ENCODE measurements around the gene CLDN5. TPM values are rescaled to one million over a fixed set of nuclear protein-coding genes. Genes with fewer than 3 reads are reported as not detected.

Gene CLDN5
- total and polyA plus RNA-seq, 9 donors = 0.48 to 211 (median 35.6) TPM

DNA sequence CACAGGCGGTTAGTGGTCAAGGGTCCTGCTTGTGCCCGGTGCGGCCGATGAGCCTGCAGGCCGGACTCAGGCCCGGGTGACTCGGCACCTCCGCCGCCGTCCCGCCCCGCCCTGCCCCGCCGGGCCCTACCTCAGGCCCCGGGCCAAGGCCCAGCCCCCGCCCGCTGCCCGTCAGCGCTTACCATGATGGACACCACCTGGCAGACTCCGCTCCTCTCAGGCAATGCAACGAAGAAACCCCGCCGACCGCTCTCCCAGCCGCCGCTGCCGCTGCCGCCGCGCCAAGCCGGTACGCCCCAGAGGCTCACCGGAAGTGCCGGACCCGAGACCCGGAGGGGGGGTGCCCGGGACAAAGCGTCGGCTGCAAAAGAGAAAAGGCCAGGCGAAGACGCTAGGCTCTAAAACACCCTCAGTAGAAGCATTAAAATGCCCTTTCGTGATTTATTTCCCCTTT lies 45.3 kb downstream of the CLDN5 start, which contains the start of gene UFD1:
UFD1 (minus strand) TSS at position 293 of the 454 bp plus-strand sequence; CDS start at position 185, 108 bp downstream.
- peak within 1 kb of the TSS; percentile 76 for H3K4me3 ChIP-seq
- peak within 1 kb of the TSS; percentile 79 to 93 for H3K27ac ChIP-seq
- H3K36me3 ChIP-seq = no peaks in the 10 kb centered on the region
- H3K4me1 ChIP-seq (ENCODE audit: insufficient read depth) = peaks cover 7% of the 10 kb centered on the region
- H3K27me3 ChIP-seq = no peaks in the 10 kb centered on the region
- TF ChIP-seq POLR2A (IDR thresholded peaks at IDR 0.05) (no peak), CTCF (IDR thresholded peaks at IDR 0.05) (no peak), EP300 (IDR thresholded peaks at IDR 0.05) (no peak)
- intact Hi-C loops (cut with DNase I) = loop anchor here in 1 of 4 donors (10.0 kb wide), 1 partner anchor 294 kb away; no protein-coding TSS in a partner anchor
- peak; percentile 87 to 90 (median 88) for DNase-seq
- WGBS, 3 donors = 0 to 1% (median 0%) methylated on average over 37 to 42 of the region's 42 CpGs
- H3K9me3 ChIP-seq = no peaks in the 10 kb centered on the region

DNA sequence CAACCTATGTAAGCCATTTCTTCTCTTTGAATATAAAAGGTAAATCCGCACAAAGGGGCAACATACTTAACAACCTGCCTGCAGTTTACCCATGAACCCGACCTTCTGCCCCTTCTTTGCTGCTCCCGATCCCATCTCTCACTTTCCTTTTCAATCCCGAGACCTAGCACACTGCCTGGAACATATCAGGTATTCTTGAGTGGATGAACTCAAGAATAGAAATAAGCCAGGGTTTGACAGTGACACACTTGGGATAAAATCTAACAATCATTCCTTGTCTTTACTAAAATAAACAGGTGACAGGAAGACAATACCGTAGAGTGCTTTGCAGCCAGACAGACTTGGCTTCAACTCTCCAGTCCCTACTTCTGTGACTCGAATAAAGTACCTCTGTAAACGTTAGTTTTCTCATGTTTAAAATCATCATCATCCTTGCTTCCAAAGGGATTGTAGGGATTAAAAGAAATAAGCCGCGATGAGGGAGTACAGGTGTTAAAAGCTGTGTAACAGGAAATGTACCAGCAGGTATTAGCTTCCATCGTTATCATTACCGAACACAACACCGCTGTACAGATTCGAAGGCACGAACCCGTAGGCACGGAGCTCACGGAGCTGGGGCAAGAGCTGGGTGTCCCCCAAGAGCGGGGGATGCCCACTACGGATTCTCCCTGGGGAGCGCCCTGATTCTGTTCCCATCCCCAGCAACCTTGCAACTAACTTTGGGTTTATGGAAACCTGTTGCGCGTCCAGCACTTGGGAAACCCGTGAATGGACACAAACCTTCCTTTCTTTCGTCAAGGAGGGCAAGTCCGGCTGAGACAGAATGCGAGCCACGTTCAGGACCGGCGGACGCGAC lies 45.9 kb downstream of the CLDN5 start:
- Histone ChIP-seq H3K27ac (peak overlapping the region; percentile 79 to 93), H3K4me1 (ENCODE audit: insufficient read depth) (peaks cover 7% of the 10 kb centered on the region), H3K4me3 (peak overlapping the region; percentile 76), H3K36me3 (no peaks in the 10 kb centered on the region), H3K27me3 (no peaks in the 10 kb centered on the region), H3K9me3 (no peaks in the 10 kb centered on the region)
- intact Hi-C loops (cut with DNase I) = loop anchor here in 1 of 4 donors (10.0 kb wide), 1 partner anchor 293 kb away; no protein-coding TSS in a partner anchor
- WGBS, 3 donors = 1 to 2% (median 1%) methylated on average over 31 of the region's 31 CpGs
- DNase-seq = no peak
- TF ChIP-seq CTCF (IDR thresholded peaks at IDR 0.05) (no peak), EP300 (IDR thresholded peaks at IDR 0.05) (no peak), POLR2A (IDR thresholded peaks at IDR 0.05) (no peak)

DNA sequence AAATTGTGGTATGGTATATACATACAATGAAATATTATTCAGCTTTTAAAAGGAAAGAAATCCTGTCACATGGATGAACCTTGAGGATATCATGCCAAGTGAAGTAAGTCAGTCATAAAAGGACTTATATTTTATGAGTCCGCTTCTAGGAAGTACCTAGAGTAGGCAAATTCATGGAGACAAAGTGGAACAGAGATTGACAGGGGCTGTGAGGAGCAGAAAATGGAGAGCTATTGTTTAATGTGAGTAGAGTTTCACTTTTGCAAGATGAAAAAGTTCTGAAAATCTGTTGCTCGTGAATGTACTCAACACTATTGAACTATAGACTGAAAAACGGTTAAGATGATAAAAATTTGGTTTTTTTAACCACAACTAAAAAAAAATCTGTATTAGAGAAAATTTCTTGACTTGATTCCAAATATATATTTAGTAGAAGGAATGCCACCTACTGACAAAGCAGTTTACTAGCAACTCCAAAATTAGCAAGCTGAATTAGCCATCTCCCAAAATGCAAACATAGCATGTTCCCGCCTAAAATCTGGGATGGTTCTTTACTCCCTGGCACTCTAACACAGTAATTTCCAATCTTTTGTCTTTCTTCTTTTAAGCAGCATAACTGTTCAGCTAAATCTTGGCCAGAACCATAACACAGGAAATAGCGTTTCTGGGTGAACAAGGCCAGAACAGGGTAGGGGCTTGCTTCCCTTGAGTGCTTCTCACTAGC lies 46.7 kb downstream of the CLDN5 start:
- H3K27ac ChIP-seq = no peak overlapping the region
- H3K4me1 ChIP-seq (ENCODE audit: insufficient read depth) = peaks cover 7% of the 10 kb centered on the region
- WGBS, 3 donors = 16 to 19% (median 17%) methylated on average over 5 of the region's 5 CpGs
- DNase-seq = no peak
- no peaks in the 10 kb centered on the region for H3K36me3 ChIP-seq
- intact Hi-C loops (cut with DNase I) = loop anchor here in 1 of 4 donors (10.0 kb wide), 1 partner anchor 293 kb away; no protein-coding TSS in a partner anchor
- H3K9me3 ChIP-seq = no peaks in the 10 kb centered on the region
- no peaks in the 10 kb centered on the region for H3K27me3 ChIP-seq
- no peak for TF ChIP-seq CTCF (IDR thresholded peaks at IDR 0.05)
- no peak for TF ChIP-seq POLR2A (IDR thresholded peaks at IDR 0.05)
- no peak for TF ChIP-seq EP300 (IDR thresholded peaks at IDR 0.05)
- H3K4me3 ChIP-seq = peak overlapping the region; percentile 76

DNA sequence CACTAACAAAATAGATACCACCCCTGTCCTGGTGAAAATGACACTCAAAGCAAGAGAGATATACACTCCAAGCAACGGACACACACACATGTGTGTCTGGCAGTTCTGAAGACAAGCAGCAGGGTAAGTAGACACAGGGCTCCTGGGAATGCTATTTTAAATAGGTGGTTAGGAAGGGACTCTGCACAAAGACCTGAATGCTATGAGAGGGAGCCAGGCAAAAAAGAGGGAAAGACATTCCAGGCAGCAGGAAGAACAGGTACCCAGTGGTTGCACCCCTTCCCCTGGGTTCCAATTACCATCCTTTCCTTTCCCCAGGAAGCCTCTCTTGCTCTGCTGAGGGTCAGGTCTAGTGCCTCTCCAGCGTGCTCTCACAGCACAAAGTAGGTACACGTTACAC lies 48.2 kb downstream of the CLDN5 start:
- WGBS, 3 donors = 61 to 65% (median 64%) methylated on average over 3 of the region's 3 CpGs
- H3K4me1 ChIP-seq (ENCODE audit: insufficient read depth) = peaks cover 7% of the 10 kb centered on the region
- no peaks in the 10 kb centered on the region for H3K36me3 ChIP-seq
- H3K27ac ChIP-seq = no peak overlapping the region
- no peak for TF ChIP-seq POLR2A (IDR thresholded peaks at IDR 0.05)
- no peak for TF ChIP-seq EP300 (IDR thresholded peaks at IDR 0.05)
- no peak for TF ChIP-seq CTCF (IDR thresholded peaks at IDR 0.05)
- no peaks in the 10 kb centered on the region for H3K9me3 ChIP-seq
- no peak for DNase-seq
- H3K27me3 ChIP-seq = no peaks in the 10 kb centered on the region
- intact Hi-C loops (cut with DNase I) = loop anchor here in 1 of 4 donors (10.0 kb wide), 1 partner anchor 291 kb away; no protein-coding TSS in a partner anchor
- no peak overlapping the region for H3K4me3 ChIP-seq
